A673 (cell line): ENCODE results near the gene ADAMTS14. TPM values are rescaled to one million over a fixed set of nuclear protein-coding genes. Genes with fewer than 3 reads are reported as not detected.

Experiments
- BruUV-seq: library from RNA; stranded (reverse); fragments of 400-500 nt; replicated peaks from 2 replicates; lab custom pipeline; 2021; lab: Mats Ljungman, UMichigan
- CTCF ChIA-PET: fragments of 300-600 bp; sonication (Branson Sonifier 250); formaldehyde crosslinking; loops from one replicate; lab custom pipeline; 2022; ENCODE audit warnings: antibody characterized with exemption; lab: Charles Lee
- POLR2A ChIA-PET: fragments of 300-600 bp; sonication (Branson Sonifier 250); formaldehyde crosslinking; loops from one replicate; lab custom pipeline; 2022; ENCODE audit warnings: antibody characterized with exemption; ENCODE audit not compliant: low non-redundant PET; lab: Charles Lee
- DNase-seq: peaks from one replicate; pipeline ENCODE4 v3.0.0-alpha.2; 2015; ENCODE audit warnings: low spot score
- H3K27ac ChIP-seq: fragments of 200-600 bp; sonication (generic); 2 replicates; pipeline ENCODE4 v1.5.1; 2016; ENCODE audit warnings: mixed run types, low read depth, mild to moderate bottlenecking, mixed read lengths, antibody characterized with exemption, low read length; ENCODE audit not compliant: poor library complexity, severe bottlenecking
- H3K27me3 ChIP-seq: fragments of 200-600 bp; sonication (generic); replicated peaks from 2 replicates; pipeline ENCODE4 v1.6.1; 2017; ENCODE audit warnings: mixed run types, low read depth, mild to moderate bottlenecking, mixed read lengths, antibody characterized with exemption, low read length; ENCODE audit not compliant: insufficient read depth, poor library complexity
- H3K36me3 ChIP-seq: fragments of 200-600 bp; sonication (generic); 2 replicates; pipeline ENCODE4 v1.6.1; 2016; ENCODE audit warnings: mixed run types, mild to moderate bottlenecking, mixed read lengths, antibody characterized with exemption, low read length; ENCODE audit not compliant: insufficient read depth, poor library complexity, severe bottlenecking
- H3K4me1 ChIP-seq: fragments of 200-600 bp; sonication (generic); 2 replicates; pipeline ENCODE4 v1.6.1; 2017; ENCODE audit warnings: mixed run types, mild to moderate bottlenecking, mixed read lengths, antibody characterized with exemption, low read length; ENCODE audit not compliant: insufficient read depth, poor library complexity, severe bottlenecking
- H3K4me3 ChIP-seq: fragments of 200-600 bp; sonication (generic); 2 replicates; pipeline ENCODE4 v1.5.1; 2016; ENCODE audit warnings: low read depth, mixed run types, mild to moderate bottlenecking, mixed read lengths, low read length; ENCODE audit not compliant: poor library complexity, severe bottlenecking
- H3K9me3 ChIP-seq: fragments of 200-600 bp; sonication (generic); 2 replicates; pipeline ENCODE4 v1.6.1; 2016; ENCODE audit warnings: mixed run types, low read depth, mild to moderate bottlenecking, mixed read lengths, antibody characterized with exemption, low read length; ENCODE audit not compliant: poor library complexity, severe bottlenecking
- EZH2 ChIP-seq: fragments of 200-600 bp; sonication (generic); IDR thresholded peaks from 2 replicates; pipeline ENCODE4 v1.6.1; 2017; ENCODE audit warnings: borderline replicate concordance, low read depth, mild to moderate bottlenecking, mixed read lengths, antibody characterized with exemption, low read length; ENCODE audit not compliant: poor library complexity, severe bottlenecking
- intact Hi-C: fragments of 100-400 bp; cut with micrococcal nuclease; formaldehyde crosslinking; loops from one replicate; pipeline ENCODE4 v1.10.0; 2022; ENCODE audit not compliant: unreplicated experiment
- total RNA-seq: library from RNA; stranded (reverse); gene quantifications from 2 replicates; pipeline ENCODE4 v1.2.3, GENCODE V29; 2021
- TF ChIP-seq, protein P1 (sequence below): fragments of 300-800, 200-600 bp; sonication (generic); conservative IDR thresholded peaks from 2 replicates; pipeline ENCODE4 v1.5.1; 2017; ENCODE audit warnings: low read depth, mild to moderate bottlenecking, antibody characterized with exemption, low read length, moderate library complexity, mixed read lengths

The ADAMTS14 gene
- total RNA-seq, 1 experiment from 2014 or later, result 0.21 TPM

DNA sequence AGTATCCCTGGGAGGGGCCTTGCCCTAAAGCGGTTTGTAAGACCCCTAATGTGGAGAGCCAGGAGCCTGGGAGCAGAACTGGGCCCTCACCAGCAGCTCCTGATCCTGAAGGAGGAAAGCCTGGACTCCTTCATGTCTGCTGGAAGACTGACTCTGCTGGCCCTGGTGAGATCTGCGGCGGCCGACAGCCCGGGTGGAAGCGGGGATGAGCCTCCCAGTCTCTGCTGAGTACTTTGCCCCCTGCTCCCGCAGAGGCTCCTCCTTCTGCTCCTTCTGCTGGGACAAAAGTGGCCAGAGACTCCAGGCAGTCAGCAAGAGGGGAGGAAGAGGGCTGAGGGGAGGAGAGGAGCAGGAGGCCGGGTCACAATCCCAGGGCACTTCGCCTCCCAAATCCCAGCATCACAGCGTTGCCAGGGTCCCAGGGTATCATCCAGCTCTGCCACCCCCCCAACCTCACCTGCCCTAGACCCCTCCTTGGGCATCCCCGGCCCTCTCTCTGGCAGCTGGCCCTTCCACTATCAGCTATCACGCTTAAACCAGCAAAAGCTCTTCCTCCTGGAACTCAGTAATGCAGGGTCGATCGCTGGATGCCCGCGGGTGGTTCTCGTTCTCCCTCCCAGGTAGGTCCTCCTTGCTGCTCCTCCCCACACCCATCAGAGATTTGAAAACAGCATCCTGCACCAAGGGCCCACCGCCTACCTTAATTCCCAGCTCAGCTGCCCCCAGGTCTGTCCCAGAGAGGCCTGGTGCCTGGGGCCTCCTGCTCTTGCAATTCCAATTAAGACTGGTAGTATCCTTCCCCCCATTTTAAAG is 105.0 kb downstream of the ADAMTS14 start:
- CTCF ChIA-PET, result no interaction called here

GRCh38 chr10:70778267-70778924 is 106.1 kb downstream of the ADAMTS14 start:
- Histone ChIP-seq H3K4me1 (no peaks in the 10 kb centered on the region), H3K27ac (no peak overlapping the region), H3K36me3 (no peaks in the 10 kb centered on the region), H3K9me3 (no peaks in the 10 kb centered on the region), H3K4me3 (no peak overlapping the region), H3K27me3 (no peaks in the 10 kb centered on the region)
- DNase-seq, result no peak
- CTCF ChIA-PET, result interaction anchor here (0.6 kb wide), 1 partner anchor 362 kb away, joined by 3 read pairs; no protein-coding TSS in a partner anchor
- TF ChIP-seq, protein P1, sequence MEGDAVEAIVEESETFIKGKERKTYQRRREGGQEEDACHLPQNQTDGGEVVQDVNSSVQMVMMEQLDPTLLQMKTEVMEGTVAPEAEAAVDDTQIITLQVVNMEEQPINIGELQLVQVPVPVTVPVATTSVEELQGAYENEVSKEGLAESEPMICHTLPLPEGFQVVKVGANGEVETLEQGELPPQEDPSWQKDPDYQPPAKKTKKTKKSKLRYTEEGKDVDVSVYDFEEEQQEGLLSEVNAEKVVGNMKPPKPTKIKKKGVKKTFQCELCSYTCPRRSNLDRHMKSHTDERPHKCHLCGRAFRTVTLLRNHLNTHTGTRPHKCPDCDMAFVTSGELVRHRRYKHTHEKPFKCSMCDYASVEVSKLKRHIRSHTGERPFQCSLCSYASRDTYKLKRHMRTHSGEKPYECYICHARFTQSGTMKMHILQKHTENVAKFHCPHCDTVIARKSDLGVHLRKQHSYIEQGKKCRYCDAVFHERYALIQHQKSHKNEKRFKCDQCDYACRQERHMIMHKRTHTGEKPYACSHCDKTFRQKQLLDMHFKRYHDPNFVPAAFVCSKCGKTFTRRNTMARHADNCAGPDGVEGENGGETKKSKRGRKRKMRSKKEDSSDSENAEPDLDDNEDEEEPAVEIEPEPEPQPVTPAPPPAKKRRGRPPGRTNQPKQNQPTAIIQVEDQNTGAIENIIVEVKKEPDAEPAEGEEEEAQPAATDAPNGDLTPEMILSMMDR, result no peak
- TF ChIP-seq EZH2, result no peak
- POLR2A ChIA-PET, result no interaction called here
- BruUV-seq, result no TSS peak
- intact Hi-C loops, result no loop called here

More for the DNA sequence above, 105.0 kb downstream of the ADAMTS14 start:
- intact Hi-C loops, result no loop called here
- Histone ChIP-seq H3K27ac (no peak overlapping the region), H3K9me3 (no peaks in the 10 kb centered on the region), H3K4me1 (no peaks in the 10 kb centered on the region), H3K27me3 (no peaks in the 10 kb centered on the region), H3K4me3 (no peak overlapping the region), H3K36me3 (no peaks in the 10 kb centered on the region)
- no TSS peak for BruUV-seq
- TF ChIP-seq, protein P1, result no peak
- no peak for TF ChIP-seq EZH2
- POLR2A ChIA-PET, result no interaction called here
- no peak for DNase-seq

GRCh38 chr10:70779088-70779487 is 106.8 kb downstream of the ADAMTS14 start:
- no peaks in the 10 kb centered on the region for H3K9me3 ChIP-seq
- H3K4me1 ChIP-seq, result no peaks in the 10 kb centered on the region
- H3K36me3 ChIP-seq, result no peaks in the 10 kb centered on the region
- BruUV-seq, result no TSS peak
- no peak for TF ChIP-seq EZH2
- TF ChIP-seq, protein P1, result no peak
- DNase-seq, result no peak
- H3K4me3 ChIP-seq, result no peak overlapping the region
- intact Hi-C loops, result no loop called here
- POLR2A ChIA-PET, result no interaction called here
- H3K27me3 ChIP-seq, result no peaks in the 10 kb centered on the region
- no peak overlapping the region for H3K27ac ChIP-seq
- CTCF ChIA-PET, result no interaction called here
